GM21528 (cell line): ENCODE measurements around the gene EYA2.

Source experiments
- ATAC-seq: cut with Tn5 transposase; IDR thresholded peaks from one replicate; pipeline ENCODE4 v1.9.1; 2021; ENCODE audit warnings: mild to moderate bottlenecking, moderate library complexity; ENCODE audit not compliant: unreplicated experiment, low FRiP score

EYA2 gene

DNA sequence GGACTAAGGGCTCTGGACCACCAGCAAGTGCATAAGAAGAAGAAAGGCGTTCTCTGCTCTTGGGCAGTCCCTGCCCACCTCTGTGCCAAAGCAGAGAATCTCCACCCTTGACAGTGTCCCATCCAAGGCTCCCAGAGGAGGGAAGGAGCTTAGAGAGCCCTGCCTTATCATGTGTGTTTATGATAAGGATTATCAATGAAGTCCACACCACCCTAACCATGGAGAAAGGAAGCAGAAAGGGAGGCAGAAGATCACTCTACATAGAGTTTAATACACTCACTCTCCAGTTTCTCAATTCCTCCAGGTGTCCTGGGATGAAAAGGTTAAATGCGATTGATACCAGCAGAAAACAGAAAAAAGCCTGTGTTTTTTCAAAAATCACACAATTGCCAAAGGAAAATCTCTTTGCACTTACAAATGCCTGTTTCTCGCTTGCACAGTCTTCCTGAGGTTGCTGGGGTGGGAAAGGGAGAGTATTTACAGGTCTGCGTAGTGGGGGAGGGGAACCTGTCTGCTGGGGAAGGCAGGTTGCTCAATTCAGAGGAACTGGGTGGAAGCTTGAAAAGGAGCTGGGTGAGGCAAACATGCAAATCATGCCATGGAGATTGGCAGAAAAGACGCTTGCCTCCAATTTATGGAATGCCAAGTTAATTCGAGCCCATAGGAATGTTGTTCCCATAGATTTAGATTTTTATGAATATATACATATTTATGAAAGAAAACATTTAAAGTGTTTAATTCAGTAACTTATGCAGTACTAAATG is 104.0 kb downstream of the EYA2 start:
- no peak for ATAC-seq

DNA sequence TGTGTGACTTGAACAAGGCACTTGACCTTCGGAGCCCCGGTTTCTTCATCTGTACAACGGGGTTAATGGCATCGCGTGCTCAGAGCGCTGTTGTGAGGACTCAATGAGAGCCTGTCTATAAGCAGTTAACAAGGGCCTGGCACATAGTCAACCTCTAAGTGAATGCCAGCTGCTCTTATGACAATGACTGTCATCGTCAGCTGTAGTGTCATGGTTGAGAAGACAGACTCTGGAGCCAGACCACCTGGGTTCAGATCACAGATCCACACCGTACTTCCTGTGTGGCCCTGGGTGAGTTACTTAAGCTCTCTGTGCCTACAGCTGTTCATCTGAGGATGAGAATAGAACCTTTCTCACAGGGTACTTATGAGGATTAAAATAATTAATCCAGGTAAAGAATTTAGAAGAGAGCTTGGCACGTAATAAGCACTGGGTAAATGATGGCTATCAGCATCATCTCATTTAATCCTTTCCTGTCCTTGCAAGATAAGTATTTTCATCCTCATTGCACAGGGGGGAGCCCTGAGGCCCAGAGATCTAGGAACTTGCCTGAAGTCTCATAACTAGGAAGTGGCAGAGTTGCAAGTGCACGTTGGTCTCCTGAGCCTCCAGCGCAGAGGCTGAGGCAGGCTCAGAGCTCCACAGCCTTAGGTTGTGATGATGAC is 105.3 kb downstream of the EYA2 start:
- ATAC-seq = no peak

DNA sequence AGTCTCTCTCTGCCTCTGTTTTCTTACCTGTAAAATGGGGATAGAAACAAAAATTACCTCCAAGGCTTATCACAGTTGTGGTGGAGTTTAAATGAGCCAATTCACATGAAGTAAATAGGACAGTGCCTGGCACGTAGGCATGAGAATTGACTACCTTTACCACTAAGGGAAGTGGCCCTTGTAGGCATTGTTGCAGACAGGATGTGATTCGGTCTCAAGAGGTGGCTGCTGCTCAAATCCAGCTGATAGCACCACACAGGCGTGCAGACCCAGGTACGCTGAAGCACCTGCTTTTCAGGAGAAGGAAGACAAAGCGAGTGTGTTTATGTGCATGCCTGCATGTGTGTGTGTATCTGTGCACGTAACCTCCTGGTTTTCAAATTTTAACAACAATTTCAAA is 108.6 kb downstream of the EYA2 start:
- ATAC-seq = no peak

DNA sequence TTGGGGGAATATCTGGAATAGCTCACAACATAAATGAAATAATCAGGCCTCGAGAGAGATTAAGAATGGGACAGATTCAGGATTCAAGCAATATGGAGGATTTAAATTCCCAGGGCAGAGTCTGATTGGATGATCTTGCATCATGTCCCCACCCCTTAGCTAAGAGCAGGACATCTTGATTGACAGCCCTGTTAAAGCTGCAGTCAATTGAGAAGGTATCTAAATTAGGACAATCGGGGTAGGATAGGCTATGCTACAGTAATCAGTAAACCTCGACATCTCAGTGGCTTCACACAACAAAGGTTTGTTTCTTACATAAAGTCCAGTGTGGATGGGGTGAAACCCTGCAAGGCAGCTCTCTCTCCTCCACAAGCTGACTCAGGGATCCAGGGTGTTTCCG is 109.5 kb downstream of the EYA2 start:
- no peak for ATAC-seq

DNA sequence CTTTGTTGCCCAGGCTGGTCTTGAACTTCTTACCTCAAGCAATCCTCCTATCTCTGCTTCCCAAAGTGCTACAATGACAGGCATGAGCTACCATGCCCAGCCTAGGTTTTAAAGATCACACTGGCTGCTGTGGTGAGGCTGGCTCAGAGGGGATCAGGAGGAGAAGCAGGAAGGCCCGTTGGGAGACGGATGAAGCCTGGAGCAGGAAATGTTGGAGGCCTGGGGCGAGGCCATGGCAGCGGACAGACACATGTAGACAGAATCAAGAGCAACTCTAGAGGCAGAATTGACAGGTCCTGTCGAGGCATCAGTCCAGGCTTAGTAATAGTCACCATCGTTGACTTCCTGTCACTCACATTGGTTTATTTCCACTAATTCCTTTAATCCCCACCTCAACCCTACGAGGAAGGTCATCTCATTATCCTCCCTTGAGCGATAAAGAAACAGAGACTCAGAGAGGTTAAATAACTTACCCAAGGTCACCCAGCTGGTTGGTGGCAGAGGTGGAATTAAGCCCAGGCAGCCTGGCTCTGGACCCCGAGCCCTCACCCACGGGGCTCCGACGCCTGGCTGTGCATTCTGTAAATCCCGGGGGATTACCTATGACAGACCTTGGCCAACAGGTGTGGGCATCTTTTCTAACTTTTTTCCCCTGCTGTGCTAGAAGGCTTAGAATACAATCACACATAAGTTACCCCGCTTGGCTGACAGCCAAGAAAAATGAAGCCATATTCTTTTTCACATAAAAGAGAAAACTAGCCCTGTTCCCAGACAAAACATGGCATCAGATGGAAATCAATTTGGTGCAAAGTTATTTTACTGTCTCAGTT is 113.4 kb downstream of the EYA2 start:
- ATAC-seq = no peak

DNA sequence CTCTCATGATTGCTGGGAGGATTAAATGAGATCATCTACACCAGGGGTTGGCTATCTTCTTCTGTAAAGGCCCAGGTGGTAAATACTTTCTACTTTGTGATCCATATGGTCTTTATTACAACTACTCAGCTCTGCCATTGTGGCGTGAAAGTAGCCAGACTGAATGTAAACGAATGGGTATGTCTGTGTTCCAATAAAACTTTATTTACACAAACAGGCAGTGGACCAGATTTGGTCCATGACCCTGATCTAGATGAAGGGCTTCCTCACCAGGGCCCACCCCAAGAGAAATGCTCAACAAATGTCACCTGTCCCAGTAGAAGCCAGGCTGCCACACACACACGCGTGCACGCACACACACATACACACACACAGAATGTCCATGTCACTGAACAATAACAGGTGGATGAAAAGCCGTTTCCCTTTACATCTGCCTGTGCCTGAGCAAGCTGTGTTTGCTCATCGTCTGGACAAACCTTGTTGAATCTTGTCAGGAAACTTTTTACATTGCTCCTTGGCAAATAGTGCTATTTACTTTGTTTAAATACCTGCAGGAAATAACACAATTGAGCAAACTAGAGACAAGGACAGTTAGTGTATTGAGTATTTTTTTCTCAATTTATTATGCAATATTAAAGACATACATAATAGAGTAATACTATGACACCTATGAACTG is 114.3 kb downstream of the EYA2 start:
- no peak for ATAC-seq

DNA sequence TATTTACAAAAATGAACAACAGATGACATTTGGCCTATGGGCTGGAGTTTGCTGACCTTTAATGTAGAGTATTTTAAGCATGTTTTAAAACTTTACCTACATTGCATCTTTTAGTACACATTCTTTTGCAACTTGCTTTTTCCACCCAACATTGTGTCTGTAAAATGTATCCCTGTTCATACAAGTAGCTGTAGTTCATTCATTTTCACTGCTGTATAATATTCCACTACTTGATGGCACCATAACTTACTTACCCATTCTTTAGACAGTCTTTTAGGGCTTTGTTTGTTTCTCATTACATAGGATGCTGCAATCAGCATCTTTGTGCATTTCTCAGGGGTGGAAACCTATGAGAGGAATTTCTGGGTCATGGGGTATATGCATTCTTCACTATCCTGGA is 115.1 kb downstream of the EYA2 start:
- ATAC-seq = no peak

DNA sequence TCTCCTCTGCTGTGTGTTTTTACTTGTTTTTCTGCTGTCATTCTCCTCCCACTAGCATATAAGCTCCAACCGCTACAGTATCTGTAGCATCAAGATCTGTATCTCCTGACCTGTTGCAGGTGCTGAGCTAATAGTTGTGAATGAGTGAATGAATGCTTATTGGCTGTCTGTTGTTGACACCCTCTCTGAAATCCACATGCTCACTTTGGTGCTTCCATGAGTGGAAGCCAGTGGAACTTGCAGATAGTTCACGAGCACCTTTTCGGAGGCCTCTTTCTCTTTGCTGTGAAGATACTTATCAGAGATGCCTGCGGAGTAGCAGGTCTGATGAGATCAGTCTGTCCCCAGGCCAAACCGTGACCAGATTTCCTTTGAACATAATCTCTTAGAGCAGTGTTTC is 117.3 kb downstream of the EYA2 start:
- no peak for ATAC-seq

DNA sequence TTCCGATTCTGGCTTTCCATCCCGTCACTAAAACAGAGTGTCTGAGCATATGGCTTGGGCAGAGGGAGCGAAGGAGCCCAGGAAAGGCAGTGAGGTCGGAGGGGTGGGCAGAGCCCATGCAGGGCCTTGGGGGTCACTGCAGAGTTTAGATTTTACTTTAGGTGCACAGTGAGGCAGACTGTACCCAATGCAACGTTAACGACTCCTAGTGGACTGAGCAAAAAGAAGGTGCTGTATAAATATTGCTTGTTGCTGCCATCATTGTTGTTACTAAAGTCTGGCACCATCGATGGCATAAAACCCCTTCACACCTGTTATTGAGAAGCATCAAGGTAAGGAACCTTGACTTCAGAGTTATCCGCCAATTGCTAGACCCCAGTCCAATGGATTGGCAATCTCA is 119.0 kb downstream of the EYA2 start:
- no peak for ATAC-seq

DNA sequence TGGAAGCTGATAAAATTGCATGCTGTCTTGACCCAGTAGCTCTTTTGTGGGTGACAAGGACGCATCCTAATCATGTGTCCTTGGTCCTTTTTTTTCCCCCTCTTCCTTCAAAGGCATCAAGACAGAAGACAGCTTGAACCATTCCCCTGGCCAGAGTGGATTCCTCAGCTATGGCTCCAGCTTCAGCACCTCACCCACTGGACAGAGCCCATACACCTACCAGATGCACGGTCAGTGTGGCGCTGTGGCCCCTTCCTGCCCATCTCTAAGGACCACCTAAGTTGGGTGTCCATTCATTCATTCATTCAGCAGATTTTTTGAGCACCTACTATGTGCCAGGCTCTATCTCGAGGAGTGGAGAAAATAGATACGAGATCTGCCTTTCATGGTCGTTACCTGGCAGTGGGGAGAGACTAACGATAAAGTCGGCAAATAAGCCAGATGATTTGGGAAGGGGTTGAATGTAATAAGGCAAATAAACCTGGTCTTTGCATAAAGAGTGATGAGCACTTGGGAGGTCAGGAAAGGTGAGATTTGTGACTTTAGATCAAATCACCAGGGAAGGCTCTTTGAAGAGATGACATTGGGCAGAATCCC is 121.5 kb downstream of the EYA2 start:
- no peak for ATAC-seq

DNA sequence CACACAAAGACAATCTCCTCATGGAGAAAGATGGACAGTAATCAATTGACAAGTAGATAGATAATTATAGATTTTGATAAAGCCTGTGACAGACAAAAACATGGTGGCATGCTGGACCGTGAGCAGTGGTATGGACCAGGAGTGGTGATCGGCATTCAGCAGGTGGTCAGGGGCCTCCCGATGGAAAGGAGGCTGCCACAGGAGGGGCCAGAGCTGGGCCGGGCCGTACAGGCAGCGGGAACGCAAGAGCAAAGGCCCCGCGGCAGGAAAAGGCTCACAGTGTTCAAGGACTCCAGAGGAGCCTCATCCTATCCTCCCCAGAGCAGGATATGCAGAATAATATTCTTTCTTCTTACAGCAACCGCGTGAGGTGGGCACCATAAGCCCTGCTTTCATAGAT is 123.7 kb downstream of the EYA2 start:
- no peak for ATAC-seq

DNA sequence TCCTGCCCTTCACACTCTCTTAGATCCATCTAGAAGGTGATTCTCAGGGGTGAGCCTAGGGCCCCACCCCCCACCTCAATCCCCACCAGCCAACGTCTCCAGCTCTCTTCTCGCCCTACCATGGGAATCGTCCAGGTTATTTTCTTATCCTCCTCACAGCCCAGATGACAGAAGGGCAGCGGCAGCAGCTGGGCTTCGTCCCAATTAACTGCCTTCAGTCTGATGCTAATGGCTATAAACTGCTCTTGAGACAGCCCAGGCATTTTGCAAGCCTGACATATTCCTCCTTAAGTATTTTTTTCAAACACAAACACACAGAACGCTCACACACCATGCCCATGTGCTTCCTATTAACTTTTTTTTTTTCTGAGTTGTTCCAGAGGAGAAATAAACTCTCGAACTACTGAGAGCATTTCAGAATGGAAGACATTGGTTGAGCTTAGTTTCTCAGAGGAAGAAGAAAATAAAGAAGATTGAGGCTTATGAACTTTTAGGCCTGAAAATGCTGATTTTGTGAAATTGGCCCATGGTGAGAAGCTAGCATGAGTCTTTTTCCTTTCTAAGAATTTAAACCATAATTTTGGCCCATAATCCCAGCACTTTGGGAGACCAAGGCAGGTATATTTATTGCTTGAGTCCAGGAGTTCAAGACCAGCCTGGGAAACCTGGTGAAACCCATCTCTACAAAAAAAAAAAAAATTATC is 124.6 kb downstream of the EYA2 start:
- no peak for ATAC-seq

DNA sequence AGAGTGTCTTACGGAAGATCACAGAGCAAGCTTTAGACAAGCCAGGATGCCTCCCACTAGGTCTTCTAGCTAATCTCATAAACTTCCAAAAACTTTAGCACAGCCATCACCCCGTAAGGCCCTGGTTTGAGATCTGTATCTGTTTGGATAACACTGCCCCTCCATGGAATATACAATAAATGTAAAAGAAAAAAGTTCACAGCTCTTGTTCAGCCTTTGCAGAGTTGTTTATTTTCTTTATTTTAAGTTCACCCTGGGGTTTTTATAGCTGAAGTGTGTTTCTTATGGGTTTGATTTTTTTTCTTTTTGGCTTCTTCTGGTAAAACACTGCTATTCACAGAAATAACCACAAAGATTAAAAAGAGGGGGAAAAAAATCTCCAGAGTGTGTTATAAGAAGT is 125.6 kb downstream of the EYA2 start:
- no peak for ATAC-seq

DNA sequence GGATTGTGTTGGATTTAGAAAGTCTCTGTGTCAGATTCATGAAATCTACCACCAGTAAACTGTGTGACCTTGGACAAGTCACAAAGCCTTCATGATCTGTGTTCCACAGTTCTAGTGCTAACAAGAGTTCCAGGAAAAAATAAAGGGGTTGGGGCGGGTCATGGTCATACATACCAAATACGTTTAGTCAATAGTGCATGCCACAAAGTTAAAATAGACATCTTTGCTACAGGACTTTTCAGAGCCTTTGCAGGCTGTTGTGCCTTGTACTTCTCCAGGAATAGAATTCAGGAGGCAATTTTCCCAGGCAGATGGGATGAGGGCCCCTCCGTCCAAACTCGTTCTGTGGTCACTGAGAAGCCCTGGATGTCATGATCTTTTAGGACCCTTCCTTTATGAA is 127.2 kb downstream of the EYA2 start:
- ATAC-seq = no peak

DNA sequence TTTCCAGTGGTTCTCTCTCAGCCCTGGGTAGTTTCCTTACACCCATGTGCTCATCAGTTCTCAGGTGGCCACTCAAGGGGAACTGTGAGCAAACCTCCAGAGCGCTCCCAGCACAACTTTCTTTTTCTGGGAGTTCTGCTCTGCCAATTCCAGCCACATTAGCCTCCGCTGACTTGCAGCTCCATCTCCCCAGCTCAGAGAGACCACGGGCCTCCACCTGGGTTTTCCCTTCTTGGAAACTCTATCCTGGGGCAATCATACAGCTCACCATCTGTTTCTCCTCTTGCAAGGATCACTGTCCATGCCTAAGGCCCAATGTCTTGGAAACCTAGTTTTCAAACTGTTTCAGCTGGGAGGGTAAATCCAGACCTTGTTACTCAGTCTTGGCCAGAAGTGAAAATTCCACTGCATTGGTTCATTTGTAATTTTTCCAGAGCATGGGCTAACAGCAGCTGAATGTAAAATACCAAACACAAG is 129.9 kb downstream of the EYA2 start:
- ATAC-seq = no peak

DNA sequence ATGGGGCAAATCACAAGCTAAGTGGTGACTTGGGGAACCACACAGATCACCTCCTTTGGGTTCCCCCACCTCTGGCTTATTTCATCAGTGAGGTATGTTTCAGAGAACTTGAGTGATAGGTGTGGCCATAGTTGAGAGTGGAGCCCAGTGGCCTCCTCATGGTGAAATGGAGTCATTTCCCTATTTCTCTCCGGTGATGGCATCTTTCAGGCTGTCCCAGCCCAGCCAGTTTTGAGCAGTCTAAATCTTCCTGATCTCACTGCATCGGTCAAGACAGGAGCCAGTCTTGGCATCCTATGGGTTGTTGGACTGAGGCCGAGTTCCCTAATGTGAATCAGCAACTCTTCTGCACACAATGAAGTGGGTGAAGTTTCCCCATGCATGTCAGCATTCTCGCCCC is 132.4 kb downstream of the EYA2 start:
- ATAC-seq = no peak

DNA sequence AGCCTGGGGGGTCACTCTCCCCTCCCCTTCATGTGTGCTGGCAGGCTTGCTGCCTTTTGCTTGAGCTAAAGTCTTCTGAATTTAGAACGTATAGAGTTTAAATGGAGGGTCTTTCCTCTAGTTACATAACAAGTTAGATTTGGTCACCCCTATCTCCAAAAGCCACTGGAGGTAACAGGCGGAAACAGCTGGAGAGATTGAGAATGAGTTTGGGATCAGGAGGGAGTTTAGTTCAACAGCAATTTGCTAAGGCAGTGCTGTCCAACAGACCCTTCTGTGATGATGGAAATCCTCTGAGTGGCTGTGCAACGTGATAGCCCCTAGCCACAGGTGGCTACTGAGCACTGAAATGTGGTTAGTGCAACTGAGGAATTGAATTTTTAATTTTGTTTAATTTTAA is 132.8 kb downstream of the EYA2 start:
- ATAC-seq = no peak

DNA sequence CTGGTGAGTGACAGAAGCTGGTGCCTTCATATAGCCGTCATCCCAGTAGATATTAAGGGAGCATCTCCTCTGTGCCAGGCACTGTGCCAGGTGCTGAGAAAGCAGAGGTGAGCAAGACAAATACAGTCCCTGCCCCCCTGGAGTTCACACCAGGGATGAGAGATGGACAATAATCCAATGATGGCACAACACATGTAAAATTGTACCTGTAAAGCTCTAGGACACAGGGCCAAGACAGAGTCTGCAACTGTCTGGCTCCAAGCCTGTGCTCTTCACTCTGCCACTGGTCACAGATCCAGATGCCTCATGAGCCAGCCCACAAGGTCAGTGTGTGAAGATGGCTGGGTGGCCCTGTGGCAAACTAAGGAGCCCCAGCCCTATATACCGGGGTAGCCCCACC is 133.8 kb downstream of the EYA2 start:
- ATAC-seq = no peak

DNA sequence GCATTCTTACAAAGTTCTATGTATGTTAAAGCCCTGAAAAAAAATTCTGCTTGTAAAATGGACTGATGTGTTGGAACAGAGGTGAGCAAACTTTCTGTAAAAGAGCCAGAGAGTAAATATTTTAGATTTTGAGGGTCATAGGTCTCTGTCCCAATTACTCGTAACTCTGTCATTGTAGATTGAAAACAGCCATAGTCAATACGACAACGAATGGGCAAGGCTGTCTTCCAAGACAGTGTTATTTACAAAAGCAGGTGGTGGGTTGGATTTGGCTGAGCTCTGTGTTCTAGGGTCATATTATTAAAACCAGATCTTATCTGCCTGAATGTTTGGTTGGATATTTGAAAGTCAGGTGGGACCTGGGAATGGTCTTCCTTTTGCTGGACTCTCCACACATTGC is 135.2 kb downstream of the EYA2 start:
- no peak for ATAC-seq

DNA sequence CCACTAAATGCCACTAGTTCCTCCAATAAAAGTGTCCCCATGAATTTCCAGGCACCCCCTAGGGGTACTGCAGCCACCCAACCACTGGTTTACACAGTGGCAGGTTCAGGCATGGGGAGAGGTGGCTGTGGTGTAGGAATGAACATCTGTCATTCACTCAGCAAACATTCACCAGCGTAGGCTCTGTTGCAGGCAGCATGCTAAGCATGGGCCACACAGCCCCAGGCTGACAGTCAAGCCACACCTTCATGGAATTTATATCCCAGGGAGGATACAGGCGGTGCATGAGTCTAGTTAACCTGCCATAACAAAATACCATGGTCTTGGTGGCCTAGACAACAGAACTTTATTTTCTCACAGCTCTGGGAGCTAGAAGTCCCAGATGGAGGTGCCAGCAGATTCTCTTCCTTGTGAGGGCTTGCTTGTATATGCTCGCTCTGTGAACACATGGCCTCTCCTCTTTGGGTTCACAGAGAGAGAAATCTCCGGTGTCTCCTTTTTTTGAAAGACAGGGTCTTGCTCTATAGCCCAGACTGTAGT is 135.7 kb downstream of the EYA2 start:
- ATAC-seq = no peak
